GM19238 (cell line): ENCODE results near the gene MCOLN3.

Experiments
- DNase-seq: peaks from one replicate; pipeline ENCODE4 v3.0.0; 2011; ENCODE audit warnings: low spot score; ENCODE audit not compliant: insufficient read length

MCOLN3 gene

GRCh38 chr1:85048296-85049064 is at the start of gene MCOLN3:
TSS of gene MCOLN3 (minus strand) at chr1:85048500. CDS start at chr1:85045360, 3,140 bp downstream.
- DNase-seq: peak; percentile 47

DNA sequence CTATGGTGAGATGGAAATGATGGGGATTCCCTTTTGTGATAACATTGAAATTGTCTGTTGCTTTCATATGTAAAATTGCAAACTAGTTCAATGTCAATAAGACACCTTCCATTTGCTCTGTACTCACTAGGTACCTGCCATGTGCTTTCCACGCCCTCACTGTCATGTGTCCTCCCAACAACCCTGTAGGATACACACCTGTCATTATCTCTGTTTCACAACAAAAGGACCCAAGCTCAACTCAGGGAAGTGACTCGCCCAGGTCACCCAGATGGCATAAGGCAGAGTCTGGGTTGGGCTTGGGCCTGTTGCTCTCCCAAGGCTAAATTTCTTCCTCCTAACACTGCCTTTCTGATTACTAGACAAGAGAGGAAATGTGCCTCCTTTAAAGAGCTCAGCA is 45.3 kb upstream of the MCOLN3 start:
- no peak for DNase-seq

GRCh38 chr1:85091671-85092280 is 43.5 kb upstream of the MCOLN3 start:
- no peak for DNase-seq

- no peak for DNase-seq
Measured at GRCh38 chr1:85090225-85090624, 41.9 kb upstream of the MCOLN3 start.

- DNase-seq: no peak
Measured at GRCh38 chr1:85089203-85089602, 40.9 kb upstream of the MCOLN3 start.

- no peak for DNase-seq
Measured at GRCh38 chr1:85088408-85088784, 40.1 kb upstream of the MCOLN3 start.

- DNase-seq: no peak
Measured at GRCh38 chr1:85087659-85088407, 39.5 kb upstream of the MCOLN3 start.

DNA sequence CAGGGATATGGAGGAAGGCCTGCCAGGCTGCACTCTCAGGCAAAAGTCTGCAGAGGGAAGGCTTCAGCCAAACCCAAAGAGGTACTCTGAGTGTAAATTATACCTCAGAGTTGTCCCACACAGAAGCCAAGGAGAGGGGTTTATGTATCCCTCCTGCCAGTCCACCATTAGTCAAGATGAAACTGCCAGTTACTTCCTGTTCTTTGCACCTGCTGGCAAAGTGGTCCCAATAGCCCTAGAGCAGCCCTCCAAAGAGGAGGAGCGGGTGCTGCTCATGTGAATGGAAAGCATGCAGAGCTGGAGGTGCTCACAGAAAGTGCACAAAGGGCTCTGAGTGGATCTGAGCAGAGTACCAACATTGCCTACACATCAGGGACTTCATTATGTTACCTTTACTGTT is 37.1 kb upstream of the MCOLN3 start:
- no peak for DNase-seq

DNA sequence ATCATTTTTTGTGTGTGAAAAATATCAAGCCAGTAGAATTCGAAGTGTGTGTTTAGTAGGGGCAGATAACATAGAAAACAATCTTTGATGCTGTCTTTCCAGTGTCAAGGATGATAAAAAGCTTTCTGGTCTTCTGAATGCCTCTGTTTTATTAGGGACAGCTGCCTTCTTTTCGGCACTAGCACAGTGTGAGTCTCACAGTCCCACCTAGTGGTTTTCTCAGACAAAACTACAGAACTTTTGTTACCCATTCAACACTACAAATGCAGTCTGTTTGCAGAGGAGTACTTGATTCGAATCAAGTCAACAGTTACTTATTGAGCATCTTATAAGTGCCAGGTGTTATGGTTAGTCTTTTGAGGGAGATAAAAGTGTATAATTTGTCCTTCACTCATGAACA is 30.6 kb upstream of the MCOLN3 start:
- no peak for DNase-seq

DNA sequence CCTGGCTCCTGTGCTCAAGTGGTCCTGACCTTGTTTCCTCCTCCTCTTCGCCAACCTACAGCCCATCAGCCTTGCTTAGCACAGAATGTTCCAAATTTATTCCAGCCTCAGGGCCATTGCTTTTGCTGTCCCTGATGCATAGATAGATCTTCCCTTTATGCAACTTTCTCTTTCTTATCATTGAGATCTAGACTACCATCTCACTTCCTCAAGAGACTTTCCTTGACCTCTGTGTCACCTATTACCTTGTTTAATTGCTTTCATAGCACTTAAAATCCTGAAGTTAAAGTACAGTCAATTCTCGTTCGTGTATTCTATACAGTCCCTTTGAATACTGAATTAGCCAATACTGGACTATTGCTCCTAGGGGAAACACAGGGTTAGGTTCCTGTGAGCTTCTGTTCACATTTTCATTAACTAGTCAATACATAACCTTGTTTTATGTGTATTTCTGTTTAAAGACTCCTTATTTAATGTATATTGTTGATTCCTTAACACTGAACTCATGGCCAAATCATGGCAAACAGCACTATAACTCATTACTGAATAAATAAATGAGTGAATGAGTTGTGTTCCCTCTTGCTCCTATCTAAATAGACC is 26.2 kb upstream of the MCOLN3 start:
- DNase-seq: no peak

GRCh38 chr1:85070972-85071492 is 22.7 kb upstream of the MCOLN3 start:
- no peak for DNase-seq

- no peak for DNase-seq
Measured at GRCh38 chr1:85068846-85069245, 20.5 kb upstream of the MCOLN3 start.

GRCh38 chr1:85065550-85065949 is 17.2 kb upstream of the MCOLN3 start:
- DNase-seq: no peak

DNA sequence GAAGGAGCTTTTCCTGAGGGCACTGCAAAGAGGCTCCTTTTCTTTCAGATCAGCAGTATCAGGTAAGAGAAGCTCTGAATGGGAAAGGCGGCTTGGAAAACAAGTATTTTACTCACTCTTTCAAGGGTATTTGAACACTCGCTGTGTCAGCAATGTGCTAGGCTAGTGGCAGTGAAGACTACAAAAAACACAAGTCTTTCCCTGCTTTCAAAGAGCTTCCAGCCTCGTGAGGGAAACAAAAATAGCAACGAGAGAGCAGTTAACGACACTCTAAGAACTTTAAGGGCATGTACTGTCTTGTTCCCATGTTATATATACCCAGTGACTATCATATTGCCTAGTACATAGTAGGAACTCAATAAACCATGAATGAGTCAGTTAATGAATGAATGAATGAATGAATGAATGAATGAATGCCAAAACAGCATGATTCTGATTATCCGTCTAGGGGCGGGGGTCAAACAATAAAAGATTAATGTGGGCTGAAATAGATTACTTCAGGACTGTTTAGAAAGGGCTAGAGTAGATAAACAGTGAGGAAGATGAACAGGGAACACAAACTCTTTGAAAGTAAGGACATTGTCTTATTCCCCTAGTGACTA is 14.2 kb upstream of the MCOLN3 start:
- DNase-seq: no peak

- peak; percentile 79 for DNase-seq
Measured at GRCh38 chr1:85061711-85062424, 13.6 kb upstream of the MCOLN3 start.

DNA sequence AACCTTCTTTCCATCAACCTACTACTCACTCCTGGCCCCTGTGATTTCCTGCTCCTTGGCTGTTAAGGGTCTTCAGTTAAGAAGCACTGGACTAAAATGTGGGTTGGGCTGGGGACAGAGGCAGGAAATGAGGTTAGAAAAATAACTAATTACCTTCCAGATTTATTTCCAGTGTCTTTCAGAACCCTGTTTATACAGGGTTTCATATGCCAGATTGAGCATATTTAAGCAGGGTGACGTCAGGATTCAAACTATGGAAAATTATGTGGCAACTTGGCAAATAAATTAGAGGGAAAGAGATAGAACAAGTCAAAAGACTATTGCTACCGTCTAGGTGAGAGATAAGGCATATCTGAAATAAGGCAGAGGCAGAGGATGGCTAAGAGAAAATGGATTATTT is 11.7 kb upstream of the MCOLN3 start:
- no peak for DNase-seq

DNA sequence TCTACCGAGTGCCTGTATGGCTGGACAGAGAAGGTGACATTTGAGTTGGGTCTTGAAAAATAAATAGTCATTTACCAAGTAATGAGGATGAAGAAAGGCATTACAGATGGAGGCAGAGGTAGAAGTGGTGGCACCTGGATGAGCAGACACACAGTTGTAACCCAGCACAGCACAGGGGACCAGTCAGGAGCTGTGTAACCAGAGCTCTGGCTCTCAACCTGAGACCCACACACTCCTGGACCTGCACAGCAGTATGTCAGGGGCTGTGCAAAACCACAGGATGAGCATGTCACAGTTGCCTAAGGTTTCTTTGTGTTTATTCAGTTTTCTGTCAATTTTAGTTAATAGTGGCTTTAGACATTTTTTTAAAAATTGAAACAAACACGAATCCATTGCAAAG is 11.3 kb upstream of the MCOLN3 start:
- DNase-seq: no peak

GRCh38 chr1:85058786-85059185 is 10.5 kb upstream of the MCOLN3 start:
- no peak for DNase-seq

DNA sequence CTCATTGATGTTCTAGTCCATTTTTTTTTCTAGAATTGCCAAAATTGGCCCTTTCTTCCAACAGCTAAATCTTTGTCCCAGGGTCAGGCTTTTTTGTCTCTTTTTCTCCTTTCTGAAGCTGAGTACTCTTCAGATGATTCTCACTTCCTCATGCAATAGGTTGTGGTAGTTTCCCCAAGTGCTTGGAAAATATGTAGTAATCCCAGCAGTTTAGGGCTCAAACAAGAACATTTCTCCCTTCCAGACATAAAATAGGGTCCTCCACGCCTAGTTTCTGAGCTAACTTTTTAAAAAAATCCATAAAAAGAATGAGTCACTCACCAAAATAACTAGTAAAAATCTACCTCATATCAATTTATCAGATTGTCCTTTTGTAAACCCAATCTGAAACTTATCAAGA is 10.0 kb upstream of the MCOLN3 start:
- DNase-seq: no peak

- DNase-seq: no peak
Measured at GRCh38 chr1:85054664-85055063, 6.4 kb upstream of the MCOLN3 start.

DNA sequence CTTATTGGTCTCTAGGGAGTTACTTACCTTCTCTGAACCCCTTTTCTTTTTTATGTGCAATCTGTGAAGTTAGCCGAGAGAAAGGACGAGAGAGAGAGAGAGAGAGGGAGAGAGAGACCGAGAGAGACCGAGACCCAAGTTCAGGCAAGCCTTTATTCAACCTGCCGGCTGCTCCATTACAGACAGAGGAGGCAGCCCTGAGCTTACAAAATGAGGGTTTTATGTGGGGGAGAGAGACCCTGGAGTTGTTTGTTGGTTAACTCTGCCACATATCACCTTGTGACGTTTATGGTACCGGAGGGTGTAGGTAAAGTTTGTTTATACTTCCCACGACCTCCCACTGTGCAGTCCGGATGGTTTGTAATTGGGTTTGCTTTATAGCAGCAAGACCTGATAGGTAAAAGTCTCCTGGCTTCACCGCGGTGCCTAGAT is 1.5 kb upstream of the MCOLN3 start:
- no peak for DNase-seq
